Epithelial cell of esophagus (primary cell): ENCODE data around the gene IGSF9.
A peak's percentile ranks its signal among the peaks of the same experiment; 100 is the strongest.

Experiments
- DNase-seq: peaks from one replicate; pipeline ENCODE4 v3.0.0; 2010; ENCODE audit warnings: low read depth
- H3K4me3 ChIP-seq: 2 replicates; pipeline ENCODE4 v1.5.1; 2011; ENCODE audit warnings: mild to moderate bottlenecking, low read length, control low read depth
- TF ChIP-seq, protein P1 (sequence below): IDR thresholded peaks from 2 replicates; pipeline ENCODE4 v1.5.1; 2011; ENCODE audit warnings: low read depth, mild to moderate bottlenecking, low read length, control low read depth, inconsistent platforms; ENCODE audit not compliant: insufficient read depth; ENCODE audit errors: missing control alignments

IGSF9 gene

DNA sequence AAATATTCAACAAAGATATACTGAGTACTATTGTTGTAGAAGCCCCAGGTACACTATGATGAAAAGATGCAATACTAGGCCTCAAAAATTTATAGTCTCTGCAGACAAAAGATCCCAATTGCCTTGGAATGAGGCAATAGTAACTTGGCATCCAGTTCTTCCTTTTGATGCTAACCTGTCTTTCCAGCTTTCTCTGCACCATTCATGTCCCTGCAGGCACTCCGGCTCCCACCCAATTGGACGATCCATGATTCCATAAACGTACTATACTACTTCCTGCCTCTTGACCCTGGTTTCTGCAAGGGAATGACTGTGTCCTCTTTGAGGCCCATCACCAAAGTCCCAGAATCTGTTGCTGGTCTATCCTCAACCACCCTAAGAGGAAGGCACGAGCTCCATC is 12.1 kb downstream of the IGSF9 start:
- TF ChIP-seq, protein P1, sequence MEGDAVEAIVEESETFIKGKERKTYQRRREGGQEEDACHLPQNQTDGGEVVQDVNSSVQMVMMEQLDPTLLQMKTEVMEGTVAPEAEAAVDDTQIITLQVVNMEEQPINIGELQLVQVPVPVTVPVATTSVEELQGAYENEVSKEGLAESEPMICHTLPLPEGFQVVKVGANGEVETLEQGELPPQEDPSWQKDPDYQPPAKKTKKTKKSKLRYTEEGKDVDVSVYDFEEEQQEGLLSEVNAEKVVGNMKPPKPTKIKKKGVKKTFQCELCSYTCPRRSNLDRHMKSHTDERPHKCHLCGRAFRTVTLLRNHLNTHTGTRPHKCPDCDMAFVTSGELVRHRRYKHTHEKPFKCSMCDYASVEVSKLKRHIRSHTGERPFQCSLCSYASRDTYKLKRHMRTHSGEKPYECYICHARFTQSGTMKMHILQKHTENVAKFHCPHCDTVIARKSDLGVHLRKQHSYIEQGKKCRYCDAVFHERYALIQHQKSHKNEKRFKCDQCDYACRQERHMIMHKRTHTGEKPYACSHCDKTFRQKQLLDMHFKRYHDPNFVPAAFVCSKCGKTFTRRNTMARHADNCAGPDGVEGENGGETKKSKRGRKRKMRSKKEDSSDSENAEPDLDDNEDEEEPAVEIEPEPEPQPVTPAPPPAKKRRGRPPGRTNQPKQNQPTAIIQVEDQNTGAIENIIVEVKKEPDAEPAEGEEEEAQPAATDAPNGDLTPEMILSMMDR = no peak
- no peak overlapping the region for H3K4me3 ChIP-seq
- peak; percentile 94 for DNase-seq

DNA sequence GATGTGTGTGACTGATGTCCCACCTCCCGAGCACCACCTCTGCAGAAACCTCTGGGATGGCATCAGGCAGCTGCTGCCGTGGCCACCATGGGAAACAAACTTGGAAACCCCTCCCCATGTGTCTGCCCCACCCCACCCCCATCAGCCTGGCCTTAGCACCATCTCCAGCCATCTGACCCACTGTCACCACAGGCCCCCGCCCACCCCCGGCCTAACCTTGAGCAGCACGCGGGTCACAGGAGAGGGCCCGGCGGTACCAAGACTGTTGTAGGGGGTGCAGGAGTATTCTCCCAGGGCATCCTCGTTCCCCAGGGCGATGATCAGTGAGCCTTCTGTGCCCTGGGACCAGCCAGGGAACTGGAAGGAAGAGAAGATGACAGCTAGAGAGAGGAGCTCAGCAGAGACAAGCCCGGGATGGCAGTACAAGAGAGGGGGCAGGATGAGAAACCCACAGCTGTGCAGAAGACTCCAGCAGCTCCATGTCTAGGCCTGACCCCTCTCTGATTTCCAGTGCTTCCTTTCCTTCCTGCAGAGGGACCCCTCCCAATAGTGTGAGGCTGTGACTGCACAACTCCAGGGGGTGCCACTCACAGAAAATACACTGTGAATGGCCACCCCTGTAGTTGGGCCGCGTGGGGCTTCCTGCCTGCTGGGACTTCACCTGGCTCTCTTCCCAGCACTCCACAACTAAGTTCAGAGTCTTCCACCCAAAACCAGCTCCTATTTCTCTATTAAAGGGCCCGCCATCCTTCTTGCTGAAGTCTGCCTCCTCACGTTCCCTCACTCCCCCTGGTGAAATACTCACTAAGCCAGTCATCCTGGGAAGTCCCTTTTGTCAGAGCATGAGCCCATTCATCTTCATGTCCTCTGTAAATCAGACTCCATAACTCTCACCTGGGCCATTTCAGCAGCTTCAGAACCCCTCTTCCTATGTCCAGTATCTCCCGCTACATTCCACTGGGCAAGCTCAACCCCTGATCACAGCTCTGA is 12.8 kb downstream of the IGSF9 start:
- no peak overlapping the region for H3K4me3 ChIP-seq
- TF ChIP-seq, protein P1 = no peak
- peak; percentile 64 for DNase-seq

DNA sequence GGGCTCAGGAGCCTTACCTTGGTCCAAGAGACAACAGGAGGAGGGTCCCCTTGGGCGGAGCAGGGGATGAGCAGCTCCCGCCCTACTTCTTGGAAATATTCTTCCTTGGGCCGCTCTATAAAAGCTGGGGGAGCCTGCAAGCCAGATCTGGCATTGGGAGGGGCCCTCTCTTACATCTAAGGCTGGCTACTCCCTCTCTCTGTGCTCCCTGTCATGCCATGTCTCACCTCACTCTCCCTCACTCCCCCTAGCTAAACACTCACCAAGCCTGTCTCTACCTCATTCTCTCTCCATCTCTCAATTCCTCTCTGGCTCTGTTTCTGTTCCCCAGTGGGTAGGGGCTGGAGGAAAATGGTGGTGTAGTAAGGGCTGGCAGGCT is 13.6 kb downstream of the IGSF9 start:
- TF ChIP-seq, protein P1 = no peak
- H3K4me3 ChIP-seq = no peak overlapping the region
- no peak for DNase-seq

DNA sequence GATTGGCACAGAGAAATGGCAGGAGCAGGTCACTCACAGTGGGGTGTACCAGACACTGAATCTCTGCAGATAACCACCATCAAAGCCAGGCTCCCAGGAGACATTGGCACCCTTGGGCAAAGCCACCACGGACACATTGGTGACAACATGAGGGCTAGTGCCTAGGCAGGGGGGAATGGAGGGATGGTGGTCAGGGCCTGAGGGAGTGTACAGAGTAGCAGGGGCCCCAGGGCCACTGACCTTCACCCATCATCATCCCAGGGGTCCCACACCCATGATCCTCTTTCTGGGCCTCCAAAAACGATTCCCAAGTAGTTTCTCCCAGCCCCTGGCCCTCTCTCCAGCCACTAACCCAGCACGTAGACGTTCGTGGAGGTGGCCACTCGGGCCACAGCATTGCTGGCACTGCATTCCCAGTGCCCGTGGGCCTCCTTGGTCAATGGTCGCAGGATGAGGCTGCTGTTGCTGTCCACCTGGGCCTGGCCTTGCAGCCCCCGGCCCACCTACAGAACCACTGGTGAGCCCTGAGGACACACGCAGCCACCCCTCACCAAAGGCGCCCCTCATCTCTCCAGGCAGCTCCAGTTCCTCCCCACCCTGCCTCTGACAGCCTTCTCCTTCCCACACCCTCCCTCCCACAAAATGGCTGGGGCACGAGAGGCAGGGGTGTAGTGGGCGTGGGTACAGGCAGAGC is 14.2 kb downstream of the IGSF9 start:
- TF ChIP-seq, protein P1 = no peak

DNA sequence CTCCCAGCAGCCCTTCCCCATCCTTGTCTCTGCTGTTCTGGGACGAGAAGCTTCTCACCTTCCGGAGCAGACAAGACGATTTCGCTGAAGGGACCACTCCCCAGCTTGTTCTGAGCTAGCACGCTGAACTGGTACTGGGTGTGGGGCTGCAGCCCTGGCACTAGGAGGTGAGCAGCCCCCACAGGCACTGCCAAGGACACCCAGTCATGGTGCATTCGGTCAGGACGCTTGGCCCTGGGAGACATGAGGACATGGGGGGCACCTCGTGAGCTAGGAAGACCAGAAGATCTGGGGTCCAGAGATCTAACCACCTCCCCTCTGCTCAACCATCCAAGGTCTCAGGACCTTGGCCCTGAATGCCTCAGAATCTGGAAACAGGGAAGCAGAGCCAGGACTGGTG is 14.8 kb downstream of the IGSF9 start:
- TF ChIP-seq, protein P1 = no peak
- no peak overlapping the region for H3K4me3 ChIP-seq
- DNase-seq = no peak

More for the DNA sequence above, 14.2 kb downstream of the IGSF9 start:
- DNase-seq = no peak
- no peak overlapping the region for H3K4me3 ChIP-seq

DNA sequence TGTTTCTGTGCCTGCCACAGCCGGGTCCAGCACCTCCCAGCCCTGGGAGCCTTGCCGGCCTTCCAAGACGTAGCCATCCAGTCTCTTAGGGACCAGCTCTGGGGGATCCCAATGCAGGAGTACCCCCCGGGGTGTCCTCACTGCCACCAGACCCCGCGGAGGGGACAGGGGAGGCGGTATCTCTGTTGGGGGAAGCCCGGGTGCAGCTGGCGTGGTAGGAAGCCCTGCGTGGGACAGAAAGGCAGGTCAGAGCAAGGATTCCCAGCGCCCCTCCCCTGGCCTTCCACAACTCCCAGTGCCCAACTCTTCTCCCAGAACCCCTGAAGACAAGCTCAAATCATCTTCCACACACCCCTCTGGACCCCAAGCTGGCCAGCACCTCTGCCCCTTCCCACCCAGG is 15.2 kb downstream of the IGSF9 start:
- TF ChIP-seq, protein P1 = no peak
- no peak for DNase-seq
- no peak overlapping the region for H3K4me3 ChIP-seq
